ENCODE results near the gene SLC39A9.

- no peak for TF ChIP-seq POLR2A (IDR thresholded peaks at IDR 0.05)
- no peak for TF ChIP-seq POLR2AphosphoS5 (IDR thresholded peaks at IDR 0.05)
- TF ChIP-seq CTCF (IDR thresholded peaks at IDR 0.05): no peak
These were observed 30.1 kb upstream of the SLC39A9 start for GRCh38 chr14:69368381-69368780.

All from gastroesophageal sphincter (tissue), 3 donors.